Ovary (tissue), 9 donors: ENCODE results near the gene UNC5B. TPM values are rescaled to one million over a fixed set of nuclear protein-coding genes. Genes with fewer than 3 reads are reported as not detected.

Experiments used
- DNase-seq, 5 donors: peaks; one replicate each; pipeline ENCODE4 v3.0.0-alpha.2; 2019 to 2020
- H3K27ac ChIP-seq, 2 donors: fragments of 200-600 bp; one replicate each; pipeline versions ENCODE4 v1.5.1 to v1.8.0; 2019 to 2022
- H3K27me3 ChIP-seq: fragments of 200-600 bp; one replicate; pipeline ENCODE4 v1.8.0; 2022
- H3K36me3 ChIP-seq: fragments of 200-600 bp; sonication (generic); one replicate; pipeline ENCODE4 v1.5.1; 2019
- H3K4me1 ChIP-seq: one replicate; pipeline ENCODE4 v1.8.1; 2013; ENCODE audit warnings: mild to moderate bottlenecking, moderate library complexity; ENCODE audit not compliant: insufficient read depth
- H3K4me3 ChIP-seq: fragments of 200-600 bp; sonication (generic); one replicate; pipeline ENCODE4 v1.5.1; 2017
- H3K9me3 ChIP-seq, 2 donors: fragments of 200-600 bp in 1 of 2; sonication (generic) in 1 of 2; one replicate each; pipeline versions ENCODE4 v1.5.1 to v1.8.1; 2013 to 2019; ENCODE audit warnings: mild to moderate bottlenecking in 1 of 2, moderate library complexity in 1 of 2
- CTCF ChIP-seq, 3 donors: fragments of 450-650 bp in 2 of 3; fragments of 200-600 bp in 1 of 3; IDR thresholded peaks; one replicate each; pipeline versions ENCODE4 v1.5.1 to v1.8.0; 2016 to 2022; ENCODE audit warnings: antibody characterized with exemption in 3 of 3, mild to moderate bottlenecking in 1 of 3
- EP300 ChIP-seq: sonication (generic); formaldehyde crosslinking; IDR thresholded peaks from one replicate; pipeline ENCODE4 v1.6.1; 2017; ENCODE audit warnings: antibody characterized with exemption
- POLR2A ChIP-seq: fragments of 450-650 bp; IDR thresholded peaks from one replicate; pipeline ENCODE4 v1.6.1; 2017; ENCODE audit warnings: antibody characterized with exemption, mild to moderate bottlenecking, moderate library complexity
- WGBS, 3 donors: extraction: QIAGEN DNeasy Blood & Tissue Kit in 1 of 3; methylation state at CpG; one replicate each; pipeline versions ENCODE4 v1.1.5 to v1.1.7; 2013 to 2017; 5-methylcytosine and 5-hydroxymethylcytosine counted together
- intact Hi-C, 4 donors: fragments of 100-400 bp; cut with DNase I; formaldehyde crosslinking; loops; one replicate each; pipeline versions ENCODE4 v1.11.0 to v1.15.1; 2022 to 2023
- polyA plus RNA-seq, 2 donors: library from polyadenylated mRNA; stranded (reverse); fragments of 200-250 nt in 1 of 2; fragments of 350-450 nt in 1 of 2; fragmentation: Illumina TruSeq in 1 of 2; extraction: RNeasy Lipid Tissue Mini Kit (QIAGEN cat#74804) in 1 of 2; gene quantifications; one replicate each; pipeline ENCODE4 v1.2.3, GENCODE V29; 2013 to 2014
- total RNA-seq, 7 donors: library from RNA; depleted of rRNA in 2 of 7; stranded (reverse); fragments of >200 nt in 2 of 7; fragmentation: NEBNext Ultra II Directional in 3 of 7; extraction: Animal tissue kit (Norgen Biotek cat#: 25700) in 3 of 7; gene quantifications; one replicate each; pipeline versions ENCODE4 v1.1.0 to v1.2.4, GENCODE V29; 2016 to 2023
- donor health status: DM: no; HTN: no; CAD: no; lungs with moderate emphysema.
- donor health status: DM: no; HTN: no; CAD: no.
- donor health status: Bipolar disorder and iron deficiency.
- donor health status: DM: yes; HTN: yes; CAD: no.
- donor health status: DM: no; HTN: no; CAD: no.
- donor health status: DM: yes; HTN: yes; CAD: no.

Gene UNC5B
- total and polyA plus RNA-seq, 9 donors = 2.7 to 48.0 (median 6.3) TPM

GRCh38 chr10:71236286-71236685 is 23.9 kb downstream of the UNC5B start:
- H3K9me3 ChIP-seq = no peaks in the 10 kb centered on the region
- intact Hi-C loops = no loop called here
- H3K27me3 ChIP-seq = no peaks in the 10 kb centered on the region
- H3K4me3 ChIP-seq = no peak overlapping the region
- DNase-seq = no peak
- no peak overlapping the region for H3K27ac ChIP-seq
- peaks cover 5% of the 10 kb centered on the region for H3K4me1 ChIP-seq
- no peaks in the 10 kb centered on the region for H3K36me3 ChIP-seq
- TF ChIP-seq CTCF (IDR thresholded peaks at IDR 0.05) (no peak), POLR2A (no peak)
- WGBS, 3 donors = 52 to 69% (median 62%) methylated on average over 10 of the region's 10 CpGs

- Histone ChIP-seq H3K4me3 (no peak overlapping the region), H3K9me3 (no peaks in the 10 kb centered on the region), H3K4me1 (peaks cover 7% of the 10 kb centered on the region), H3K27ac (no peak overlapping the region), H3K27me3 (no peaks in the 10 kb centered on the region), H3K36me3 (no peaks in the 10 kb centered on the region)
- no peak for DNase-seq
- no peak for TF ChIP-seq CTCF (IDR thresholded peaks at IDR 0.05)
- TF ChIP-seq POLR2A = no peak
- no peak for TF ChIP-seq EP300
- intact Hi-C loops = no loop called here
- 83 to 85% (median 84%) methylated on average over 15 of the region's 15 CpGs for WGBS, 3 donors
These were observed 24.7 kb downstream of the UNC5B start for GRCh38 chr10:71236822-71237682.

- Histone ChIP-seq H3K27me3 (no peaks in the 10 kb centered on the region), H3K4me3 (no peak overlapping the region), H3K9me3 (no peaks in the 10 kb centered on the region), H3K36me3 (no peaks in the 10 kb centered on the region), H3K4me1 (peaks cover 7% of the 10 kb centered on the region), H3K27ac (no peak overlapping the region)
- TF ChIP-seq CTCF (IDR thresholded peaks at IDR 0.05) (no peak), POLR2A (no peak), EP300 (no peak)
- no peak for DNase-seq
- WGBS, 3 donors = 86 to 93% (median 89%) methylated on average over 11 of the region's 11 CpGs
- intact Hi-C loops = no loop called here
These were observed 25.7 kb downstream of the UNC5B start for GRCh38 chr10:71237843-71238623.

DNA sequence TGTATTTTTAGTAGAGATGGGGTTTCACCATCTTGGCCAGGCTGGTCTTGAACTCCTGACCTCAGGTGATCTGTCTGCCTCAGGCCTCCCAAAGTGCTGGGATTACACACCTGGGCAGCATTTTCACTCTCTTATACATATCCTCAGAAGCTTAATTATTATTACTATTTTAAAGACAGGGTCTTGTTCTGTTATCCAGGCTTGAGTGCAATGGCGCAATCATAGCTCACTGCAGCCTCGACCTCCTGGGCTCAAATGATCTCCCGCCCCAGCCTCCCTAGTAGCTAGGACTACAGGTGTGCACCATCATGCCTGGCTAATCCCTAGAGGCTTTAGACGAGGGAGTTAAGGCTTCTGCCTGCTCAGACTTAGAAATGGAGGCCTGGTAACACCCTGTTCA is 26.3 kb downstream of the UNC5B start:
- 84 to 87% (median 85%) methylated on average over 4 of the region's 4 CpGs for whole genome bisulfite sequencing, 3 donors
- intact Hi-C loops = no loop called here
- Histone ChIP-seq H3K27me3 (no peaks in the 10 kb centered on the region), H3K4me1 (peaks cover 7% of the 10 kb centered on the region), H3K36me3 (no peaks in the 10 kb centered on the region), H3K9me3 (no peaks in the 10 kb centered on the region), H3K27ac (no peak overlapping the region), H3K4me3 (no peak overlapping the region)
- DNase-seq = no peak
- TF ChIP-seq POLR2A (no peak), CTCF (IDR thresholded peaks at IDR 0.05) (no peak), EP300 (no peak)
